Activated T-helper 1 cell treated with anti-CD3 and anti-CD28 coated beads, Interleukin-12 subunit alpha, Interleukin-12 subunit beta, Interleukin-2, Interleukin-4 antibody, amounts not matched to agents 30 ng/mL and 10 ng/mL and 1 ng/mL, durations not matched to agents 14 hours and 24 hours and 36 hours (primary cell): Measurements from ENCODE around the gene NSL1. TPM values are rescaled to one million over a fixed set of nuclear protein-coding genes. Genes with fewer than 3 reads are reported as not detected.

ENCODE experiments used
- DNase-seq: peaks from one replicate; pipeline ENCODE4 v3.0.0; 2021; ENCODE audit warnings: low spot score
- H3K27ac Mint-ChIP-seq: one replicate; pipeline ENCODE4 v1.8.0; 2021; ENCODE audit warnings: mild to moderate bottlenecking, mixed read lengths
- H3K27me3 Mint-ChIP-seq: one replicate; pipeline ENCODE4 v1.8.0; 2022; ENCODE audit warnings: mild to moderate bottlenecking, moderate library complexity, mixed read lengths; ENCODE audit not compliant: insufficient read depth
- H3K36me3 Mint-ChIP-seq: one replicate; pipeline ENCODE4 v1.8.0; 2021; ENCODE audit warnings: low read depth, mixed read lengths
- H3K4me1 Mint-ChIP-seq: one replicate; pipeline ENCODE4 v1.8.0; 2021; ENCODE audit warnings: low read depth, mixed read lengths
- H3K4me3 Mint-ChIP-seq: one replicate; pipeline ENCODE4 v1.8.0; 2021; ENCODE audit warnings: mild to moderate bottlenecking, moderate library complexity, mixed read lengths
- H3K9me3 Mint-ChIP-seq: one replicate; pipeline ENCODE4 v1.8.0; 2021; ENCODE audit warnings: mixed read lengths
- intact Hi-C: fragments of 100-400 bp; cut with micrococcal nuclease; formaldehyde crosslinking; loops from one replicate; pipeline ENCODE4 v1.15.1; 2024
- total RNA-seq: library from RNA; stranded (reverse); gene quantifications from 2 replicates; pipeline ENCODE4 v1.2.3, GENCODE V29; 2022

NSL1 gene
- total RNA-seq, 1 donor from 2014 or later = 40.2 TPM

GRCh38 chr1:212754193-212754592 lies 37.4 kb downstream of the NSL1 start:
- peak overlapping the region; percentile 1 for H3K4me3 Mint-ChIP-seq
- intact Hi-C loops = no loop called here
- no peak overlapping the region for H3K27ac Mint-ChIP-seq
- no peak for DNase-seq
- no peaks in the 10 kb centered on the region for H3K9me3 Mint-ChIP-seq
- H3K27me3 Mint-ChIP-seq = peaks cover 2% of the 10 kb centered on the region
- peaks cover 46% of the 10 kb centered on the region for H3K4me1 Mint-ChIP-seq
- H3K36me3 Mint-ChIP-seq = peaks cover 12% of the 10 kb centered on the region

GRCh38 chr1:212753749-212754148 lies 37.8 kb downstream of the NSL1 start:
- Mint-ChIP-seq H3K4me1 (peaks cover 46% of the 10 kb centered on the region), H3K36me3 (peaks cover 12% of the 10 kb centered on the region), H3K27ac (no peak overlapping the region), H3K9me3 (no peaks in the 10 kb centered on the region), H3K27me3 (peaks cover 2% of the 10 kb centered on the region), H3K4me3 (peak overlapping the region; percentile 11)
- intact Hi-C loops = loop anchor here (2.0 kb wide), 1 partner anchor 33 kb away; no protein-coding TSS in a partner anchor
- DNase-seq = no peak

- Mint-ChIP-seq H3K4me1 (peaks cover 46% of the 10 kb centered on the region), H3K27ac (peak overlapping the region; percentile 21), H3K36me3 (peaks cover 12% of the 10 kb centered on the region), H3K4me3 (peak overlapping the region; percentile 38), H3K9me3 (no peaks in the 10 kb centered on the region), H3K27me3 (peaks cover 2% of the 10 kb centered on the region)
- no peak for DNase-seq
- intact Hi-C loops = loop anchor here (1.0 to 2.0 kb wide), 3 partner anchors 16 to 75 kb away; no protein-coding TSS in a partner anchor
These were observed 38.6 kb downstream of the NSL1 start for GRCh38 chr1:212752934-212753497.

GRCh38 chr1:212752252-212752933 lies 39.2 kb downstream of the NSL1 start:
- H3K27me3 Mint-ChIP-seq = peaks cover 2% of the 10 kb centered on the region
- H3K4me1 Mint-ChIP-seq = peaks cover 46% of the 10 kb centered on the region
- no peak for DNase-seq
- H3K36me3 Mint-ChIP-seq = peaks cover 10% of the 10 kb centered on the region
- peak overlapping the region; percentile 38 for H3K4me3 Mint-ChIP-seq
- intact Hi-C loops = loop anchor here (1.0 to 2.0 kb wide), 3 partner anchors 17 to 74 kb away; no protein-coding TSS in a partner anchor
- no peak overlapping the region for H3K27ac Mint-ChIP-seq
- H3K9me3 Mint-ChIP-seq = no peaks in the 10 kb centered on the region

- Mint-ChIP-seq H3K36me3 (peaks cover 17% of the 10 kb centered on the region), H3K27ac (peak overlapping the region; percentile 76), H3K4me1 (peaks cover 55% of the 10 kb centered on the region), H3K4me3 (peak overlapping the region; percentile 8), H3K27me3 (peaks cover 2% of the 10 kb centered on the region), H3K9me3 (no peaks in the 10 kb centered on the region)
- DNase-seq = no peak
- intact Hi-C loops = loop anchor here (1.0 to 2.0 kb wide), 2 partner anchors 32 to 49 kb away; no protein-coding TSS in a partner anchor
These were observed 41.6 kb downstream of the NSL1 start for GRCh38 chr1:212749821-212750535.

- H3K36me3 Mint-ChIP-seq = peaks cover 30% of the 10 kb centered on the region
- peaks cover 46% of the 10 kb centered on the region for H3K4me1 Mint-ChIP-seq
- H3K9me3 Mint-ChIP-seq = peaks cover 13% of the 10 kb centered on the region
- no peak overlapping the region for H3K4me3 Mint-ChIP-seq
- no peak for DNase-seq
- H3K27me3 Mint-ChIP-seq = no peaks in the 10 kb centered on the region
- intact Hi-C loops = no loop called here
- no peak overlapping the region for H3K27ac Mint-ChIP-seq
These were observed 45.0 kb downstream of the NSL1 start for GRCh38 chr1:212746546-212746945.

GRCh38 chr1:212745303-212745702 lies 46.3 kb downstream of the NSL1 start:
- intact Hi-C loops = no loop called here
- no peak for DNase-seq
- H3K9me3 Mint-ChIP-seq = peaks cover 18% of the 10 kb centered on the region
- no peak overlapping the region for H3K27ac Mint-ChIP-seq
- peaks cover 47% of the 10 kb centered on the region for H3K4me1 Mint-ChIP-seq
- no peaks in the 10 kb centered on the region for H3K27me3 Mint-ChIP-seq
- H3K36me3 Mint-ChIP-seq = peaks cover 35% of the 10 kb centered on the region
- H3K4me3 Mint-ChIP-seq = no peak overlapping the region

- Mint-ChIP-seq H3K36me3 (peaks cover 37% of the 10 kb centered on the region), H3K27ac (no peak overlapping the region), H3K27me3 (no peaks in the 10 kb centered on the region), H3K4me3 (peak overlapping the region; percentile 2), H3K9me3 (peaks cover 18% of the 10 kb centered on the region), H3K4me1 (peaks cover 51% of the 10 kb centered on the region)
- no peak for DNase-seq
- intact Hi-C loops = no loop called here
These were observed 47.6 kb downstream of the NSL1 start for GRCh38 chr1:212743901-212744475.

- Mint-ChIP-seq H3K9me3 (peaks cover 15% of the 10 kb centered on the region), H3K36me3 (peaks cover 33% of the 10 kb centered on the region), H3K27ac (peak overlapping the region; percentile 86), H3K27me3 (no peaks in the 10 kb centered on the region), H3K4me3 (peak overlapping the region; percentile 43), H3K4me1 (peaks cover 42% of the 10 kb centered on the region)
- no peak for DNase-seq
- intact Hi-C loops = no loop called here
These were observed 53.2 kb downstream of the NSL1 start for GRCh38 chr1:212738330-212738729.

- intact Hi-C loops = loop anchor here (2.0 kb wide), 1 partner anchor 15 kb away; no protein-coding TSS in a partner anchor
- H3K4me1 Mint-ChIP-seq = peaks cover 41% of the 10 kb centered on the region
- H3K4me3 Mint-ChIP-seq = no peak overlapping the region
- no peak for DNase-seq
- H3K36me3 Mint-ChIP-seq = peaks cover 34% of the 10 kb centered on the region
- H3K27me3 Mint-ChIP-seq = no peaks in the 10 kb centered on the region
- H3K9me3 Mint-ChIP-seq = peaks cover 15% of the 10 kb centered on the region
- H3K27ac Mint-ChIP-seq = no peak overlapping the region
These were observed 54.0 kb downstream of the NSL1 start for GRCh38 chr1:212737559-212737958.

- Mint-ChIP-seq H3K9me3 (no peaks in the 10 kb centered on the region), H3K27ac (no peak overlapping the region), H3K36me3 (peaks cover 16% of the 10 kb centered on the region), H3K27me3 (no peaks in the 10 kb centered on the region), H3K4me3 (no peak overlapping the region), H3K4me1 (peaks cover 27% of the 10 kb centered on the region)
- intact Hi-C loops = no loop called here
- DNase-seq = no peak
These were observed 58.5 kb downstream of the NSL1 start for GRCh38 chr1:212733109-212733508.

GRCh38 chr1:212731630-212732029 lies 59.9 kb downstream of the NSL1 start:
- Mint-ChIP-seq H3K27ac (no peak overlapping the region), H3K4me3 (no peak overlapping the region), H3K9me3 (no peaks in the 10 kb centered on the region), H3K36me3 (peaks cover 20% of the 10 kb centered on the region), H3K27me3 (no peaks in the 10 kb centered on the region), H3K4me1 (peaks cover 32% of the 10 kb centered on the region)
- intact Hi-C loops = no loop called here
- DNase-seq = no peak
